Brain pericyte (primary cell): ENCODE measurements around the gene KCNK6.
"Not testable (repeated sequence)": the region's sequence is repeated elsewhere in the genome, so short reads cannot be mapped to it uniquely, and the experiment has no call there.

Experiments used
- DNase-seq: peaks from one replicate; pipeline ENCODE4 v3.0.0-alpha.2; 2012; ENCODE audit warnings: low read depth, low spot score

KCNK6 gene

DNA sequence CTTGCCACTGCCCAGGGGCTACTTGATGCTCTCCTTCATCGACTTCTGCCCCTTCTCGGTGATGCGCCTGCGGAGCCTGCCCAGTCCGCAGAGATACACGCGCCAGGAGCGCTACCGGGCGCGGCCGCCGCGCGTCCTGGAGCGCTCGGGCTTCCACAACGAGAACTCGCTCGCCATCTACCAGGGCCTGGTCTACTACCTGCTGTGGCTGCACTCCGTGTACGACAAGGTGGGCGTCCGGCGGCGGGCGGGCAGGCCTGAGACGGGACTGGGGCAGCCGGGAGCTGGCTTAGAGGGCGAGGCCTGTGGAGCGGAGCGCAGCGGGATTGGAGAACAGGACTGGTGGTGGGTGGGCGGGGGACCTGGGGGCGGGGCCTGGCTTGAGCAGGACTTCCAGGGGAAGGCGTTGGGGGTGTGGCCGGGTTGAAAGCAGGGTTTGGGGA lies 42.0 kb downstream of the KCNK6 start:
- no peak for DNase-seq

DNA sequence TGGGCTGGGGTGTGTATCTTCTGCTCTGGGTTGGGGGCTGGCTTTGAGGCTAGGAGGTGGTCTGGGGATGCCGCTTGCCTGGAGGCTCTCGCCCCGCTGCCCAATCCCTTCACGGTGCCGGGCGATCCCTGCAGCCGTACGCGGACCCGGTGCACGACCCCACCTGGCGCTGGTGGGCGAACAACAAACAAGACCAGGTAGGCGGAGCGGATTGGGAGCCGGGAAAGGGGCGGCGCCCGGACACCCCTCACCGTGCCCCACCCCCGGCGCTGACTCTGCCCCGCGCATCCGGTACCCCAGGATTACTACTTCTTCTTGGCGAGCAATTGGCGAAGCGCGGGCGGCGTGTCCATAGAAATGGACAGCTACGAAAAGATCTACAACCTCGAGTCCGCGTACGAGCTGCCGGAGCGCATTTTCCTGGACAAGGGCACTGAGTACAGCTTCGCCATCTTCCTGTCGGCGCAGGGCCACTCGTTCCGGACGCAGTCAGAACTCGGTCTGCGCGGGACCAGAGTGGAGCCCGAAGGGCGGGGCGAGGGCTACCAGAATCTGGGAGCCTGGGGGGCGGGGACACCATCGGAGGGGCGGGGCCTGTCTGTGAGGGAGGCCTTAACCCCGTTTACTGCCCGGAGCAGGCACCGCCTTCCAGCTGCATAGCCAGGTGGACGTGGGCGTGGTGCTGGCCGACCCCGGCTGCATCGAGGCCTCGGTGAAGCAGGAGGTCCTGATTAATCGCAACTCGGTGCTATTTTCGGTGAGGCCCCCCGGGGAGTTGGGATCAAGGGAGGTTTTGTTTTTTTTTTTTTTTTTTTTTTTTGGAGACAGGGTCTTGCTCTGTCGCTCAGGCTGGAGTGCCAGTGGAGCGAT lies 42.7 kb downstream of the KCNK6 start:
- DNase-seq = no peak

DNA sequence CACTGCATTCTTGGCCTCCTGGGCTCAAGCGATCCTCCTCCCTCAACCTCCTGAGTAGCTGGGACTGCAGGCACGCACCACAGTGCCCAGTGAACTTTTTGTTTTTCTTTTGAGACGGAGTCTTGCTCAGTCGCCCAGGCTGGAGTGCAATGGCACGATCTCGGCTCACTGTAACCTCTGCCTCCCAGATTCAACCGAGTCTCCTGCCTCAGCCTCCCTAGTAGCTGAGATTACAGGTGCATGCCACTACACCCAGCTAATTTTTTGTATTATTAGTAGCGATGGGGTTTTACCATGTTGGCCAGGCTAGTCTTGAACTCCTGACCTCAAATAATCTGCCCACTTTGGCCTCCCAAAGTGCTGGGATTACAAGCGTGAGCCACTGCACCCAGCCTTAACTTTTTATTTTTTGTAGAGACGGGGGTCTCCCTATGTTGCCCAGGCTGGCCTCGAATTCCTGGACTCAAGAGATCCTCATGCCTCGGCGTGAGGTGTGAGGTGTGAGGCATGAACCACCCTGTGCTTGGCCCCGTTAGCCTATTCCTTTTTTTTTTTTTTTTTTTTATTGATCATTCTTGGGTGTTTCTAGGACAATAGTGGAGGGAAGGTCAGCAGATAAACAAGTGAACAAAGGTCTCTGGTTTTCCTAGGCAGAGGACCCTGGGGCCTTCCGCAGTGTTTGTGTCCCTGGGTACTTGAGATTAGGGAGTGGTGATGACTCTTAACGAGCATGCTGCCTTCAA lies 43.5 kb downstream of the KCNK6 start:
- not testable (repeated sequence) for DNase-seq

DNA sequence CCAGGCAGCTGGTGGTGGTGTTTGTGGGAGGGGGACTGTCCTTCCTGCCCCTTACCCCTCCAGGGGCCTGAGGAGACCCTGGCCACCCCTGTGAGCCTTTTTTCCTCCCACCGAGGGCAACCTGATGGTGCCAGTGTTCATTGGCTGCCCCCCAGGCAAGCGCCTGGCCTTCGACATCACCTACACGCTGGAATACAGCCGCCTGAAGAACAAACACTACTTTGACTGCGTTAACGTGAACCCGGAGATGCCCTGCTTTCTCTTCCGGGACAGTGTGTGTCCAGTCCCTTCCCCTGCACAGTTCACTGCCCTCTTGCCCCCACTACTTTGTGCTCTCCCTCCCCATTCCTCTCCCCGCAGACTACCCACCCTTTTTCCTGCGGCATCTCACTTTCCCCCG lies 47.4 kb downstream of the KCNK6 start:
- DNase-seq = no peak

DNA sequence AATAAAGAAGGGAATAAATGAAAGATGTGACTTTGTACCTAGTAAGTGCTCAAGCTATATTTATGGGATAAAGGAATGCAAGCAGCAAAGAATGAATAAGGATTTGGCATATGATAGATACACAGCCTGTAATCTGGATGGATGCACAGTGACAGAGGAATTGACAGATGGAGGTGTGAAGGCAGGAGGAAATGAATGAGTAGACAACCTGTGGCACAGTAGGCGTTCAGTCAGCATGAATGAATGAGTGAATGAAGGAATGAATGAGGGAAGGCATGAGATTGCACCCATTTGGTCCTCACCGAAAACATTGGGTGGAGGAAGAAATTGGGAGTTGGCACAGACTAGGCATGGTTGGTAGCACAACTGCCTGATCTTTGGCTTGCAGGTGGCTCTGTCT lies 49.9 kb downstream of the KCNK6 start:
- no peak for DNase-seq

DNA sequence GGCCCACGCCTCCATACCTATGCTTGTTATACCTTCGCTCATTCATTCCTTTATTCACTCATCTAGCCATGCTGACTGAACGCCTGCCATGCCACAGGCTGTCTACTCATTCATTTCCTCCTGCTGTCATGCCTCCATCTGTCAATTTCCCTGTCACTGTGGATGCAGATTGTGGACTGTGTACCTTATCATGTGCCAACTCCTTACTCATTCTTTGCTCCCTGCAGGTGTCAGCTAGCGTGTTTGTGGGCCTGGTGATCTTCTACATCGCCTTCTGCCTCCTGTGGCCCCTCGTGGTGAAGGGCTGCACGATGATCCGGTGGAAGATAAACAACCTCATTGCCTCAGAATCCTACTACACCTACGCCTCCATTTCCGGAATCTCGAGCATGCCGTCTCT lies 50.7 kb downstream of the KCNK6 start:
- DNase-seq = no peak

DNA sequence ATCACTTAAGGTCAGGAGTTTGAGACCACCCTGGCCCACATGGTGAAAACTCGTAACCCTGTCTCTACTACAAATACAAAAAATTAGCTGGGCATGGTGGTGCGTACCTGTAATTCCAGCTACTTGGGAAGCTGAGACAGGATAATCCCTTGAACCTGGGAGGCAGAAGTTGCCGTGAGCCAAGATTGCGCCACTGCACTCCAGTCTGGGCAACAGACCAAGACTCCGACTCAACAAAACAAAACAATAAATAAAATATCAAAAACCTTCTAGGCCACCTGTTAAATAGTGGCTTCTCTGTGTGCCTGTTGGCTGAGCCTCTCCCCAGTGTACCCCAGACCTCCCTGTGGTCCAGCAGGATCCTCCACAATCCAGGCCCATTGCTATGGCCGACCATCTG lies 51.4 kb downstream of the KCNK6 start:
- DNase-seq = no peak

DNA sequence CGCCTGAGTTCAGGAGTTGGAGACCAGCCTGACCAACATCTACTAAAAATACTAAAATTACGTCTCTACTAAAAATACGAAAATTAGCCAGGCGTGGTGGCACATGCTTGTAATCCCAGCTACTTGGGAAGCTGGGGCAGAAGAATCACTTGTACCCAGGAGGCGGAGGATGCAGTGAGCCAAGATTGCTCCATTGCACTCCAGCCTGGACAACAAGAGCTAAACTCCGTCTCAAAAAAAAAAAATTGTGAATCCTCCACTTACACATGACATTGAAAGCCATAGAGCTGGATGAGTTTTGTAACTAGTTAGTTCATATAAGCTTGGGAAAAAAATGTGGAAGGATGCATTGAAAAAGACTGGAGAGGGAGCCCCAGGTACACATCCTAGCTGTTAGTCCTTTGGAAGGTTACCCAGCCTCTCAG lies 54.3 kb downstream of the KCNK6 start:
- no peak for DNase-seq

DNA sequence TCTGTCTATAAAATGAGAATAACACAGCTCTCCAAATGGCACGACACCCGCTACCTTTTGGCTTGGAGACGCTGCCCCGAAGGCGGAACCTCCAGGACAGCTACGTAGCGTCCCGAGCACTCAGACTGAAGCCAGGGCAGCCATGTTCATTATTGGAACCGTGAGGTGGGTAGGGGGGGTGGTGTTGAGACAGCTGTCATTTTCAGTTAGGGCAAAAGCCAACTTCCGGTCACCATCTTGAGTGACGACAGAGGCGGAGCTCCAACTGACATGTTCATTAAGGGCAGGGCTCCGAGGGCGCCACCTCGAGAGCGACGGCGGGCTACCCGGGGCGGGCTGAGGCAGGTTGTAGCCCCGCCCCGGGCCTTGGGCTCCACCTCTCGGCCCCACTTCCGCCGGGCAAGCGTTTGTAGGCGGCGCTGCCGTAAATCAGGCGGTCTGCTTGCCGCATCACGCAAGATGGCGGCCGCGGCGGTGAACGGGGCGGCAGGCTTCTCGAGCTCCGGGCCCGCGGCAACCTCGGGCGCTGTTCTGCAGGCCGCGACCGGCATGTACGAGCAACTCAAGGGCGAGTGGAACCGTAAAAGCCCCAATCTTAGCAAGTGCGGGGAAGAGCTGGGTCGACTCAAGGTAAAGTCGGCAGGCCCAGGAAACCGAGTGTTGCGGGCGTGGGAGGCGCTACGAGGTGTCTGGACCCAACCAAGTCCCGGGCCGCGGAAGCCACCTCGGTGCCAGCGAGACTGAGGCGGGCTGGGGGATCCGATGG lies 54.9 kb downstream of the KCNK6 start, which contains the start of gene PSMD8:
Gene PSMD8, plus strand, starts transcription at position 240 of the 766 bp plus-strand sequence. Its CDS starts 31 bp downstream, at position 271.
- peak; percentile 96 for DNase-seq

DNA sequence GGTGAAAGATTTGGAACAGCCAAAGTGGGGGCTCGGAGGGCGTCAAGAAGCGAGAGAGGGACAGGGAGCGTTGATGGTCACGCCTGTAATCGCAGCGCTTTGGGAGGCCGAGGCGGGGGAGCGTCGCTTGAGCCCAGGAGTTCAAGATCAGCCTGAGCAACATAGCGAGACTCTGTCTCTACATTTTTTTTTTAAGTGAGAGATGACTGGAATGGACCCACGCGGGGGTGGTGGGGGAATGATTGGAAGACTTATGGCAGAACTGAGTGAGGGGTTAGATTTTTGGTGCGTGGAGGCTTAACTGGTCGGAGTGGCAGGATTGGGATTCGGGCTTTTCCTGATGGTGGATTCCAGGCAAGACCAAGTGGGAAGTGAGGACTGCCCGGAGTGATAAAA lies 55.5 kb downstream of the KCNK6 start:
- DNase-seq = no peak

DNA sequence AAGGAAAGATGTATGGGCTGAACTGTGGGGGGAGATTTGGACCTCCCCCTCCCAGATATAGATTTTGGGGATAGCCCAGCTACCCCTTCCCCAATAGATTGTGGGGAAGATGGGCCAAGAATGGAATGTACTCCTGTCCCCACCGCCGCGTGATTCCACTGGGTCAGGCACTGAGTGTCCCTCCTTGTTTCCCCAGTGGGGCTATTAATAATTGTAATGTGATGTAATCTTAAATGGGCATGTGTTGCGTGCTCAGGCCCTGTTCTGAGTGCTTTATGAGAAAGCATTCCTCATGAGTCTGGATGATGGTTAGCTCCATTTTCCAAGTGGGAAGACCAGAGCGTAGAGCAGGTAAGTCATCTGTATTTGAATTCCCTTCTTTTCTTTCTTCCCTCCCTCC lies 56.1 kb downstream of the KCNK6 start:
- DNase-seq = no peak

DNA sequence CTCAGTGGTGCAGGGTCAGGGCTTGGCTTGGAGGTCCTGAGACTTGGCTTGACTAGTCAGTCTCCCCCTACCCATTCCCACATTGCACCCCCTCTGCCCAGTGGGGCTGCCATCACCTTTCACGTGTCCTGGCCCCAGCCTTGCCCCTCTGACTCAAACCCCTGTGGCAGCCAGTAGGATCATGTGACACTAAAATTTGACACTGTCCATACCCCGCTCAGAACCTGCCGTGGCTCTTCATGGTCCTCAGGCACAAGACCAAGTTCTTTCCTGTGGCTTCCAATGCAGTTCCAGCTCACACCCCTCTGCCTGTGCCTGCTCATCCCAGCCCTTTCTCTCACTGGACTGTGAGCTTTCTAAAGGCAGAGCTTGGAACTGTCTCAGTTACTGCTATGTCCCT lies 56.9 kb downstream of the KCNK6 start:
- no peak for DNase-seq

DNA sequence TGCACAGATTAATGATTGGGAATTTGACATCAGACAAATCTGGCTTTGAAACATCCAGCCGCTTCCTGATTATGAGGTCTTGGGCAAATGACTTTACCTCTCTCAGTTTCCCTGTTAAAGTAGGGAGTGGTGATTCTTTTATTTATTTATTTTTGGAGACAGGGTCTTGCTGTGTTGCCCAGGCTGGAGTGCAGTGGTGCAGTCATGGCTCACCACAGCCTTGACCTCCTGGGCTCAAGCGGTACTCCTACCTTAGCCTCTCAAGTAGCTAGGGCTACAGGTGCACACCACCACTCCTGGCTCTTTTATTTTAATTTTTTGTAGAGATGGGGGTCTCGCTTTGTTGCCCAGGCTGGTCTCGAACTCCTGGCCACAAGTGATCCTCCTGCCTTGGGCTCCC lies 57.4 kb downstream of the KCNK6 start:
- no peak for DNase-seq

DNA sequence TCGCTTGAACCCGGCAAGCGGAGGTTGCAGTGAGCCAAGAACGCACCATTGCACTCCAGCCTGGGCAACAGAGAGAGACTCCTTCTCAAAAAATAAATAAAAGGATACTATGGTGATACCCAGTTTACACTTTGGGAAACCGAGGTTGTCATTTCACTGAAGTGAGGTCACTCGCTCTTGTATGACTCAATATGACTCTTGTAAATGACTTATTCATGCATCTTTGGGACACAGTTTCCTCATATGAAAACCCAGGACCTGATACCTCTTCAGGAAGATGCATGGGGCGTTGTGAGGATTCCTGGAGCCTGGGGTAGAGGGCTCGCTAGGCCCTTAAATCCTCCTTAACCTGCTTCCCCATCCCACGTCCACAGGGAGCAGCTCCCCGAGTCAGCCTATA lies 59.2 kb downstream of the KCNK6 start:
- no peak for DNase-seq

DNA sequence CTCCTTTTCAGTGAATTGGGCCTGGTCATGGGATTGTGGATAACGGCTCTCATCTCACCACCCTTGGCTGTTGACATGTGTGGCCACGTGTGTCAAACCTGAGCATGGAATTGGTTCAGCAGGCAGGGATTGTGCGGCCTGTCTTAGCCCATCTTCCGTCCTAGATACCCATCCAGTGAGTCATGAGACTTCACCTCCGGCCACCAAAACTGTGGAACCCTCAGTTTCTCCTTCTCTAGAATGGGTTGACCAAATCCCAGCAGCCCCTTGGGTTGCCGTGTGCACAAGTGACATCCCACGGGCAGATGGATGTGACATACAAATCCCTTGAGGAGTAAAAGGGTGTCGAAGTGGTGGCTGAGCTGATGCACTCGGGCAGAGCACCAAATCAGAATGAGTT lies 61.5 kb downstream of the KCNK6 start:
- no peak for DNase-seq
